Measurements from ENCODE around the gene LHX5.

- TF ChIP-seq POLR2AphosphoS5 (IDR thresholded peaks at IDR 0.05; ENCODE audit: low read depth, low read length): no peak
- no peak for TF ChIP-seq POLR2A (IDR thresholded peaks at IDR 0.05; ENCODE audit: low read depth, low read length)
- no peak for TF ChIP-seq SPI1 (IDR thresholded peaks at IDR 0.05; ENCODE audit: low read depth, low read length)
- no peak for TF ChIP-seq TAF1 (IDR thresholded peaks at IDR 0.05; ENCODE audit: low read depth, low read length)
- no peak for TF ChIP-seq POU2F2 (IDR thresholded peaks at IDR 0.05; ENCODE audit: low read depth, low read length)
- TF ChIP-seq PAX5 (IDR thresholded peaks at IDR 0.05; ENCODE audit: insufficient read depth, low read length, severe bottlenecking): no peak
Observed at GRCh38 chr12:113512568-113512967, 40.9 kb upstream of the LHX5 start.

Measured in GM12891 (cell line).